Measurements from ENCODE around the gene CYB5D1.

Gene CYB5D1

GRCh38 chr17:7843536-7844291, 14.1 kb upstream of the CYB5D1 start:
- Histone ChIP-seq H2AK5ac (ENCODE audit: low read depth, low read length) (peak overlapping the region; percentile 76), H3K9ac (ENCODE audit: low read depth, low read length, poor library complexity) (peak overlapping the region; percentile 93), H3K4me3 (ENCODE audit: low read length in 2 of 2) (peak overlapping the region; percentile 80 to 84), H2BK5ac (ENCODE audit: low read length) (peak overlapping the region; percentile 83), H3K79me1 (ENCODE audit: low read depth, low read length) (peaks cover 36% of the 10 kb centered on the region), H2AFZ (ENCODE audit: low read length) (peak overlapping the region; percentile 78), H3K36me3 (replicated peaks in 1 of 2; ENCODE audit: control insufficient read depth in 2 of 2, insufficient read depth in 2 of 2, low read length in 2 of 2) (peaks cover 27 to 47% of the 10 kb centered on the region in 2 donors), H3K27ac (replicated peaks; ENCODE audit: low read length) (peak overlapping the region; percentile 83), H3K18ac (ENCODE audit: low read length) (peak overlapping the region; percentile 97), H4K91ac (ENCODE audit: low read depth, low read length, poor library complexity) (no peak overlapping the region), H2BK12ac (ENCODE audit: low read length) (peak overlapping the region; percentile 5), H3K14ac (ENCODE audit: low read length) (peak overlapping the region; percentile 47), H4K8ac (ENCODE audit: low read depth, low read length) (no peak overlapping the region), H2BK15ac (ENCODE audit: low read length) (peak overlapping the region; percentile 45), H3K4me1 (ENCODE audit: control insufficient read depth in 2 of 2, insufficient read depth in 1 of 2, low read depth in 1 of 2, low read length in 2 of 2) (peaks cover 28 to 37% of the 10 kb centered on the region in 2 donors), H3K4ac (ENCODE audit: low read length) (no peak overlapping the region), H2BK120ac (ENCODE audit: low read depth, low read length) (peak overlapping the region; percentile 95), H3K4me2 (ENCODE audit: insufficient read depth, low read length, poor library complexity, severe bottlenecking) (peak overlapping the region; percentile 99), H3K23ac (ENCODE audit: low read depth, low read length, poor library complexity) (peak overlapping the region; percentile 75), H3K27me3 (ENCODE audit: control insufficient read depth in 3 of 3, insufficient read depth in 3 of 3, low read depth in 1 of 3, low read length in 3 of 3) (no peaks in the 10 kb centered on the region), H3K9me3 (replicated peaks in 1 of 2; ENCODE audit: control insufficient read depth in 2 of 2, insufficient read depth in 1 of 2, low read depth in 1 of 2, low read length in 2 of 2) (no peaks in the 10 kb centered on the region)
- peak; percentile 86 for DNase-seq (ENCODE audit: low spot score)
- WGBS, 2 donors (ENCODE audit: extremely low coverage in 2 of 2, insufficient read length in 2 of 2, insufficient replicate concordance in 1 of 2), result no CpG with 5 or more reads among the region's 61 CpGs

GRCh38 chr17:7844292-7845154, 13.3 kb upstream of the CYB5D1 start:
- H3K27me3 ChIP-seq (ENCODE audit: control insufficient read depth in 3 of 3, insufficient read depth in 3 of 3, low read depth in 1 of 3, low read length in 3 of 3), result no peaks in the 10 kb centered on the region
- H4K91ac ChIP-seq (ENCODE audit: low read depth, low read length, poor library complexity), result no peak overlapping the region
- peak overlapping the region; percentile 99 for H3K4me2 ChIP-seq (ENCODE audit: insufficient read depth, low read length, poor library complexity, severe bottlenecking)
- H3K18ac ChIP-seq (ENCODE audit: low read length), result peak overlapping the region; percentile 73
- H3K27ac ChIP-seq (replicated peaks; ENCODE audit: low read length), result peak overlapping the region; percentile 50
- peak overlapping the region; percentile 93 for H3K9ac ChIP-seq (ENCODE audit: low read depth, low read length, poor library complexity)
- no peak overlapping the region for H3K4ac ChIP-seq (ENCODE audit: low read length)
- peak overlapping the region; percentile 80 to 84 for H3K4me3 ChIP-seq (ENCODE audit: low read length in 2 of 2)
- peak overlapping the region; percentile 76 for H2AK5ac ChIP-seq (ENCODE audit: low read depth, low read length)
- H2BK15ac ChIP-seq (ENCODE audit: low read length), result peak overlapping the region; percentile 45
- H2BK12ac ChIP-seq (ENCODE audit: low read length), result peak overlapping the region; percentile 5
- peak; percentile 85 for DNase-seq (ENCODE audit: low spot score)
- H2AFZ ChIP-seq (ENCODE audit: low read length), result peak overlapping the region; percentile 66
- H3K23ac ChIP-seq (ENCODE audit: low read depth, low read length, poor library complexity), result peak overlapping the region; percentile 75
- H3K4me1 ChIP-seq (ENCODE audit: control insufficient read depth in 2 of 2, insufficient read depth in 1 of 2, low read depth in 1 of 2, low read length in 2 of 2), result peaks cover 20 to 29% of the 10 kb centered on the region in 2 donors
- H2BK5ac ChIP-seq (ENCODE audit: low read length), result peak overlapping the region; percentile 83
- H3K79me1 ChIP-seq (ENCODE audit: low read depth, low read length), result peaks cover 38% of the 10 kb centered on the region
- peak overlapping the region; percentile 95 for H2BK120ac ChIP-seq (ENCODE audit: low read depth, low read length)
- no CpG with 5 or more reads among the region's 71 CpGs for WGBS, 2 donors (ENCODE audit: extremely low coverage in 2 of 2, insufficient read length in 2 of 2, insufficient replicate concordance in 1 of 2)
- no peak overlapping the region for H4K8ac ChIP-seq (ENCODE audit: low read depth, low read length)
- H3K14ac ChIP-seq (ENCODE audit: low read length), result peak overlapping the region; percentile 25
- H3K9me3 ChIP-seq (replicated peaks in 1 of 2; ENCODE audit: control insufficient read depth in 2 of 2, insufficient read depth in 1 of 2, low read depth in 1 of 2, low read length in 2 of 2), result no peaks in the 10 kb centered on the region
- peaks cover 34 to 54% of the 10 kb centered on the region in 2 donors for H3K36me3 ChIP-seq (replicated peaks in 1 of 2; ENCODE audit: control insufficient read depth in 2 of 2, insufficient read depth in 2 of 2, low read length in 2 of 2)

- H3K4me1 ChIP-seq (ENCODE audit: control insufficient read depth in 2 of 2, insufficient read depth in 1 of 2, low read depth in 1 of 2, low read length in 2 of 2), result peaks cover 14 to 24% of the 10 kb centered on the region in 2 donors
- DNase-seq (ENCODE audit: low spot score), result no peak
- no peak overlapping the region for H4K8ac ChIP-seq (ENCODE audit: low read depth, low read length)
- H3K4me2 ChIP-seq (ENCODE audit: insufficient read depth, low read length, poor library complexity, severe bottlenecking), result no peak overlapping the region
- no peaks in the 10 kb centered on the region for H3K9me3 ChIP-seq (replicated peaks in 1 of 2; ENCODE audit: control insufficient read depth in 2 of 2, insufficient read depth in 1 of 2, low read depth in 1 of 2, low read length in 2 of 2)
- peaks cover 39 to 56% of the 10 kb centered on the region in 2 donors for H3K36me3 ChIP-seq (replicated peaks in 1 of 2; ENCODE audit: control insufficient read depth in 2 of 2, insufficient read depth in 2 of 2, low read length in 2 of 2)
- H2BK5ac ChIP-seq (ENCODE audit: low read length), result no peak overlapping the region
- H3K14ac ChIP-seq (ENCODE audit: low read length), result no peak overlapping the region
- H3K27ac ChIP-seq (replicated peaks; ENCODE audit: low read length), result no peak overlapping the region
- no peak overlapping the region for H3K18ac ChIP-seq (ENCODE audit: low read length)
- H3K79me1 ChIP-seq (ENCODE audit: low read depth, low read length), result peaks cover 38% of the 10 kb centered on the region
- H4K91ac ChIP-seq (ENCODE audit: low read depth, low read length, poor library complexity), result no peak overlapping the region
- peak overlapping the region; percentile 19 for H2AK5ac ChIP-seq (ENCODE audit: low read depth, low read length)
- no peak overlapping the region for H3K4ac ChIP-seq (ENCODE audit: low read length)
- H3K4me3 ChIP-seq (ENCODE audit: low read length in 2 of 2), result peak overlapping the region in 1 of 2 donors; percentile 80
- no peak overlapping the region for H3K9ac ChIP-seq (ENCODE audit: low read depth, low read length, poor library complexity)
- H2BK15ac ChIP-seq (ENCODE audit: low read length), result no peak overlapping the region
- no peaks in the 10 kb centered on the region for H3K27me3 ChIP-seq (ENCODE audit: control insufficient read depth in 3 of 3, insufficient read depth in 3 of 3, low read depth in 1 of 3, low read length in 3 of 3)
- peak overlapping the region; percentile 36 for H2BK12ac ChIP-seq (ENCODE audit: low read length)
- no peak overlapping the region for H2AFZ ChIP-seq (ENCODE audit: low read length)
- peak overlapping the region; percentile 1 for H3K23ac ChIP-seq (ENCODE audit: low read depth, low read length, poor library complexity)
- no CpG with 5 or more reads among the region's 15 CpGs for WGBS, 2 donors (ENCODE audit: extremely low coverage in 2 of 2, insufficient read length in 2 of 2, insufficient replicate concordance in 1 of 2)
- H2BK120ac ChIP-seq (ENCODE audit: low read depth, low read length), result no peak overlapping the region
Observed at GRCh38 chr17:7845359-7846062, 12.3 kb upstream of the CYB5D1 start.

Measured in neuronal stem cell (in vitro differentiated cells).